NCI-H1417 (cell line): ENCODE results near the gene ZNF562.
"Not testable (repeated sequence)": the region's sequence is repeated elsewhere in the genome, so short reads cannot be mapped to it uniquely, and the experiment has no call there.

Source experiments
- DNase-seq, 3 experiments: peaks; one replicate each; lab custom pipeline; 2025; lab: John Stamatoyannopoulos, UW

The ZNF562 gene

DNA sequence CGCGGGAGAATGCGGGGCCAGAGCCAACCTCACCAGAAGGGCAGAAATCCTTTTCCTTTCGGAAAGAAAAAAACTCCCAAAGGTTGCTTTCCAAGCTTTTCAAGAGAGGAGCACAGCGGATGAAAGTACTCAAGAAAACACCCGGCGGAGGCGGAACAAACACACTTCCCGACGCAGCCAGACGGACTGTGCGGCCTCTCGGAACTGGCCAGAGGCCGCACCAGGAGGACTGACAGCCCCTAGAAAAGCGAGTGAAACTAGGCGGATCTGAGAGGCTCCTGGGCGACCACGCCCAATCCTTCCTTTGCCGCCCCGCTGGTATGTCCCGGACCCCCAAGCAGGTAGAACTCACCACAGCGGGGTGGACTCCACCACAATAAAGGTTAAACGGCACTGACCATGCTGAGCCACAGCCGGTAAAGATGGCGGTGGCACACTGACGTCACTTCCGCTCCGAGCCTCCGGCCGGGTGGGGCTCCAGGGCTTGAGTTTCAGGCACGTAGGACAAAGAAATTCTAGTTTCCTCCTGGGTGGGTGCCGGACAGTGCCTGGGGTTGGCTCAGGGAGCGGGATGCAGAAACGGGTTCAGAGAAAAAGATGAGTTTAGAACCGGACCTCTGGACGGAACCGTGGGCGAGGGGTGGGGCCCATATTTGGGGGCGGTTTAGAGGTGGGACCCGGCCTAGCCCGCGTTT, at the start of gene ZNF562:
Gene ZNF562 (minus strand): TSS at position 438 of the 695 bp plus-strand sequence. CDS start 14,356 bp downstream, outside the sequence.
- DNase-seq = peak; percentile 56 to 91 (median 89)

DNA sequence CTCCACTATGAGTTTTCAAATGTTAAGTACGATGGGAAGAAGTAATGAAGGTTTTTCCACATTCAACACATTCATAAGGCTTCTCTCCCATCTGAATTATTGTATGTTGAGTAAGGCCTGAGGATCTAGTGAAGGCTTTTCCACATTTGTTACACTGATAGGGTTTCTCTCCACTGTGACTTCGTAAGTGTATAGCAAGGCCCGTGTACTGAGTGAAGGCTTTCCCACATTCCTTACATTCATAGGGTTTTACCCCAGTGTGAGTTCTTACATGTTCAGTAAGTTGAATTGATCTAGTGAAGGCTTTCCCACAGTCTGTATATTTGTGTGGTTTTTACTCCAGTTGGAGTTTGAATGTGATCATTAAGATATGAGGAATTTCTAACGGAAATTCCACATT, 49.3 kb upstream of the ZNF562 start:
- no peak for DNase-seq

DNA sequence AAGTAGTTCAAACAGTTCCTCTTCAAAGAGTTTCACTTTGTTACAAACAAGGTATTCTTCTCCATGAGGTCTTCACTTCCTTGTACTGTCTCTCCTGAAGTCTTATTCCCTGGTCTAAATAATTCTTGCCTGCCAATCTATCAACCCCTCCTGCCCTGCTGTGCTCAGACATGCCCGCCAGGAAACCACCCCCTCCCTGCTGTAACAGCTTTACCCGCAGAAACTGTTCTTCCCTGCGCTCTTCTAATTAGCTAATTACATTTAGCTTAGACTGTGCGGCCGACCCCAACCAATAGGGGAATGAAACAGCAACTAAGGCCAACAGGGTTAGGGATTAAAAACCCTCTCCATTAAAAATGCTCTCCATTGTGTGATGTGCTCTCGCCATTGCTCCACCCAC, 47.0 kb upstream of the ZNF562 start:
- DNase-seq = peak in 1 of 3 experiments; percentile 52

DNA sequence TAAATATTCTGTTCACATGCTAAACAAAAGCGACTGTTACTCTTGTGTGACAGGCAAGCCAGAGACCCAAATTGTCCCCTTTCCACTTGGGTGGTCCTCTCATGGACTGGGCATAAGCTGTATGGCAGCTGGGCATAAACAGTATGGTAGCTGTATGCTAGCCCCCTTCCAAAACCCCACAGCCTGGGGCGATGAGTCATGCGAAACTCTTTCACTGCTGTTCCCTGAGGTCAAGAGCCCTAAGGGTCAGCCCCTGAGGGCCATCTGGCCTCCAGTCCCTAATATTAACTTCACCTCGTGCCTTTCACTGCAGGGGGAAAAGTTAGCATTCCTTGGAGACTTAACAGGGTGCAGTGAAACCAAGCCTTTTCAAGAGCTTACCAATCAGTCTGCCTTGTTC, 45.6 kb upstream of the ZNF562 start:
- no peak for DNase-seq

DNA sequence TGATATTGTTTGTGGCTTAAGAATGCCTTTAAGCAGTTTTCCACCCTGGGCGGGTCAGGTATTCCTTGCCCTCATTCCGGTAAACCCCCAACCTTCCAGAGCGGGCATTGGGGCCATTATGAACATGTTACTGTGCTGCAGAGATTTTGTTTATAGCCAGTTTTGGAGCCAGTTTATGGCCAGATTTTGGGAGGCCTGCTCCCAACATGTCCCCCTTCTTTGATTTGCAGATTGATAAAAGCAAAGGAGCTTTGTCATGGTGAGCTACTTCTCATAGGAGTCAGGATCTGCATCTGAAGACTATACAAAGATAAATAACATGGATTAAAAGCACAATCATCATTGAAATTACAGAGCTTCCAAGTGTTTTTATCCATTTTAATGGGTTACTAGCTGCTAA, 36.9 kb upstream of the ZNF562 start:
- DNase-seq = no peak

DNA sequence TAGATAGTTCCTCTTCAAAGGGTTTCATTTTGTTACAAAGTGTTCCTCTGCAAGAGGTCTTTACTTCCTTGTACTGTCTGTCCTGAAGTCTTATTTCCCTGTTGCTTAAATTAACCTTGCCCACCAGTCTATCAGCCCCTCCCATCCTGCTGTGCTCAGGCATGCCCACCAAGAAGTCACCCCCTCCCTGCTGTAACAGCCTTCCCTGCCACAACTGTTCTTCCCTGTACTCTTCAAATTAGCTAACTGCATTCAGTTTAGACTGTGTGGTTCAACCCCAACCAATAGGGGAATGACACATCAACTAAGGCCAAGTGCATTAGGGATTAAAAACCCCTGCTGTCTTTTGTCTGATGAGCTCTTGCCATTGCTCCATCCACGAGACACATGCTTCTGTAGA, 34.4 kb upstream of the ZNF562 start:
- no peak for DNase-seq

DNA sequence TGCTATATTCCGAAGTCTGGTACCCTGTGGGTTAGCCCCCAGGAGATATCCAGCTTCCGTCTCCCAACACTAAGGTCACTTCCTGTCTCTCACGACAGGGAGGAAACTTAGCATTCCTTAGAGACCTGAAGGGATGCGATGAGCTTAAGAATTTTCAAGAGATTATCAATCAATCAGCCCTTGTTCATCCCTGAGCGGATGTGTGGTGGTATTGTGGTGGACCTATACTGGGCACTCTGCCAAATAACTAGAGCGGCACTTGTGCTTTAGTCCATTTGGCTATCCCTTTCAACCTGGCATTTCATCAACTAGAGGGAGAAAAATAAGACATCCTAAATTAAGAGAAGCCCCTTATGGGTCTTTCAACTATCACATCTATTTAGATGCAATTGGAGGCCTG, 30.9 kb upstream of the ZNF562 start:
- no peak for DNase-seq

DNA sequence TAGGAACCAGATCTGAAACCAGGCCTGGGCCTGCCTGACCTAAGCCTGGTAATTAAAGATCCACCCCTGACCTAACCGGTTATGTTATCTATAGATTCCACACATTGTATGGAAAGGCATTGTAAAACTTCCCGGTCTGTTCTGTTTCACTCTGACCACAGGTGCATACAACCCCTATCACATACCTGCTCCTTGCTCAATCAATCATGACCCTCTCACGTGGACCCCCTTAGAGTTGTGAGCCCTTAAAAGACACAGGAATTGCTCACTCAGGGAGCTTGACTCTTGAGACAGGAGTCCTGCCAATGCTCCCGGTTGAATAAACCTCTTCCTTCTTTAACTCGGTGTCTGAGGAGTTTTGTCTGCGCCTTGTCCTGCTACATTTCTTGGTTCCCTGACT, 27.3 kb upstream of the ZNF562 start:
- no peak for DNase-seq

DNA sequence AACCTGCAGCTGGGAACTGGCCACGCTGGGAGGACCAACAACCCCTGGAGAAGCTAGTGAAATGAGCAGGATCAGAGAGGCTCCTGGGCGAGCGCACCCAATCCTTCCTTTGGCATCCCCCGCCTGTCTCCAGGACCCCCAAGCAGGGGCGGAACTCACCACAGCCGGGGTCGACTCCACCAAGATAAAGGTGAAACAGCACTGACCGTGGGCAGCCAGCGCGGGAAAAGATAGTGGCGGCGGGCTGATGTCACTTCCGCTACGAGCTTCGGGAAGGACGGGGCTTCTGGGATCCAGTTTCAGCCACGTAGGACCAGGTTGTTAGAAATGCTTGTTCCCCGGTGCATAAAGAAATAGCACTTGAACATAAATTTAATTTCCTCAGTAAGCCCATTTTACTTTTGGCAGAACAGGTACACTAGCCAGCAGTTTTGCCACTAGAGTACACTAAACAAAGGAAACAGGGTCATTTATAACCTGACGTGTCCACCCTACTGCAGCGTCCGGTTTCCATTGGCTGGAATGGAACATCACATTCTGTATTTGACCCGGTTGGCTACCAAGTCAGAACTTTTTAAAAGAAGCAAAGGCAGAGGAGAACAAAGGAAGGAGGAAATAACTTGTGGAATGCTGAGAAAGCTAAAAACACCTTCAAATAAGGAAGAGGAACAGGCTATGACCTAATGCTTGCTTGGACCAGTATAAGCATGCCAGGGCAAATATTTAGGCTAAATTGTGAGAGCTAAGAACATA, 25.5 kb upstream of the ZNF562 start:
- no peak for DNase-seq

DNA sequence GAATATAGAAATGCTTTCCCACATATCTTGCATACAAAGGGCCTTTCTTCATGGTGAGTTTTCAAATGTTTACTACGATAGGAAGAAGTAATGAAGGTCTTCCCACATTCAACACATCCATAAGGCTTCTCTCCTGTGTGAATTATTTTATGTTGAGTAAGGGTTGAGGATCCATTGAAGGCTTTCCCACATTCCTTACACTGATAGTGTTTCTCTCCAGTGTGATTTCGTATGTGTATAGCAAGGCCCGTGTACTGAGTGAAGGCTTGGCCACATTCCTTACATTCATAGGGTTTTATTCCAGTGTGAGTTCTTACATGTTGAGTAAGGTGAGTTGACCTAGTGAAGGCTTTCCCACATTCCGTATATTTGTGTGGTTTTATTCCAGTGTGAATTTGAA, 15.4 kb upstream of the ZNF562 start:
- not testable (repeated sequence) for DNase-seq

DNA sequence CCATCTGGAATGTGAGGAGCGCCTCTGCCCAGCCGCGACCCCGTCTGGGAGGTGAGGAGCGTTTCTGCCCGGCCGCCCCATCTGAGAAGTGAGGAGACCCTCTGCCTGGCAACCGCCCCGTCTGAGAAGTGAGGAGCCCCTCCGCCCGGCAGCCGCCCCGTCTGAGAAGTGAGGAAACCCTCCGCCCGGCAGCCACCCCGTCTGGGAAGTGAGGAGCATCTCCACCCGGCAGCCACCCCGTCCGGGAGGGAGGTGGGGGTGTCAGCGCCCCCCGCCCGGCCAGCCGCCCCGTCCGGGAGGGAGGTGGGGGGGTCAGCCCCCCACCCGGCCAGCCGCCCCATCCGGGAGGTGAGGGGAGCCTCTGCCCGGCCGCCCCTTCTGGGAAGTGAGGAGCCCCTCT, 5.1 kb upstream of the ZNF562 start:
- not testable (repeated sequence) for DNase-seq

DNA sequence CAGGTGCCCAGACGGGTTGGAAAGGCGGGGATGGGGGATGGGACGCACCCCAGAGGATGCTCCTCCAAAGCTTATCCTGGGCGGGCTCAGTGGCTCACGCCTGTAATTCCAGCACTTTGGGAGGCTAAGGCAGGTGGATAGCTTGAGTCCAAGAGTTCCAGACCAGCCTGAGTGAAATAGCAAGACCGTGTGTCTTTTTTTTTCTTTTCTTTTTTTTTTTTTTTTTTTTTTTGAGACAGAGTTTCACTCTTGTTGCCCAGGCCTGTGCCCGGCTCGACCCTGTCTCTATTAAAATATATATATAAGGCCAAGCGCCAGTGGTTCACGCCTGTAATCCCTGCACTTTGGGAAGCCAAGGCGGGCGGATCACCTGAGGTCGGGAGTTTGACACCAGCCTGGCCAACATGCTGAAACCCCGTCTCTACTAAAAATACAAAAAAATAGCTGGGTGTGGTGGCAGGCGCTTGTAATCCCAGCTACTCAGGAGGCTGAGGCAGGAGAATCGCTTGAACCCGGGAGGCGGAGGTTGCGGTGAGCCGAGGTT, 530 bp upstream of the ZNF562 start:
- DNase-seq = not testable (repeated sequence)

DNA sequence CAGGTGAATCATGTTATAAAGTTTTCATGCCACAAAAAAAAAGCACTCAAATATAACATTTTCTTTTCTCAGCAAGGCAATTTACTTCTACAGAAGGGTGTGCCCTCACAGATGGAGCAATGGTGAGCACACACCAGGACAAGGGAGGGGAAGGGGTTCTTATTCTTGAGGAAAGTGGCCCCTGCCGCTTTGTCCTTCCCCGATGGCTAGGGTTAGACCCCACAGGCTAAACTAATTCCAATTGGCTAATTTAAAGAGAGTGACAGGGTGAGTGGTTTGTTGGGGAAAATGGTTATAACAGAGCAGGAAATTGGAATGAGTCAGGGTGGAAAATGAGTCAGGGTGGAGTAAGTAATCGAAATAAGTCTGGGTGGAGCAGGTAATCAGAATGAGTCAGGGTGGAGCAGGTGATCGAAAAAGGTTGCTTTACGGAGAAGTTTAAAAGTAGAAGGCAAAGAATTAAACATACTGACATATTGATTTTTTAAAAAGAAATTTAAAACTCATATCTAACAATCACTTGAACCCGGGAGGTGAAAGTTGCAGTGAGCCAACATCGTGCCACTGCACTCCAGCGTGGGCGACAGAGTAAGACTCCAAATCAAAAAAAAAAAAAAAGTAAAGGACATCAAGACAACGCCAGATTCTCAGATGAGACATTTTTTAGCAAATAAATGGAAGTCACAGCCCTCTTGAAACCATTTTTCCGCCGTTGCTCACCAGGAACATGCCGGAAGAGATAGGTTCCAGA, 813 bp downstream of the ZNF562 start:
- no peak for DNase-seq

DNA sequence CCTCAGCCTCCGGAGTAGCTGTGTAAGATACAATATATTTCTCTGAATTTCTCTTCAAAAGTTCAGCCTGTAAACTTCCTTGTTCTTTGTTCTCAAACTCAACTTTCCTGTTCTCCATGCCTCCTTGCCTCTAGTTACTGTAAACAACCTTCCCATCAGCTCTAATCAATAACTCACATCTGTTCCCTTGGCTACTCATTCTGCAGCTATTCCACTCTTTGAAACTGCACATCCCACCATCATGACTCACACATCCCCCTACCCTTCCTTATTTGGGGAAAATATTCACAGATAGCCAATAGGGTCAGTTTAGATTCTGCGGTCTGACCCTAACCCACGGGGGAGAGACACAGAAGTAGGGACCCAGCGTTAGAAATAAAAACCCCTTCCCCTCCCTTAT, 2.0 kb downstream of the ZNF562 start:
- DNase-seq = no peak

DNA sequence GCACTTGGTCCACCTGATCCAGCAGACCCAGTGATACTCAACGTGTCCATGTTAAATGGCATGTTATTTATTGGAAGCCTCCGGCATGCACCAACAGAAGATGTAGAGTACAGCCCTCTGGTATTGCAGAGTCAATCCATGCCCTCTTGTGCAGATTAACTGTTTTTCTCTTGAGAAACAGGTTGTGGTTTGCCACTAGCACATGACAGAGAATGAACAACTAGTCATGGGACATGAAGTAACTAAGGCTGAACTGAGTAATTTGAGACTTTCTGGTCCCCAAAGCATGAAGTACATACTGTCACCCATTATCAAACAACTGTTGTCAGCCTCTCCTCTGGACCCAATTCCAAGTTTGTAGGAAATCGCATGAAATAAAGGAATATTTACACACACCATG, 3.2 kb downstream of the ZNF562 start:
- no peak for DNase-seq

DNA sequence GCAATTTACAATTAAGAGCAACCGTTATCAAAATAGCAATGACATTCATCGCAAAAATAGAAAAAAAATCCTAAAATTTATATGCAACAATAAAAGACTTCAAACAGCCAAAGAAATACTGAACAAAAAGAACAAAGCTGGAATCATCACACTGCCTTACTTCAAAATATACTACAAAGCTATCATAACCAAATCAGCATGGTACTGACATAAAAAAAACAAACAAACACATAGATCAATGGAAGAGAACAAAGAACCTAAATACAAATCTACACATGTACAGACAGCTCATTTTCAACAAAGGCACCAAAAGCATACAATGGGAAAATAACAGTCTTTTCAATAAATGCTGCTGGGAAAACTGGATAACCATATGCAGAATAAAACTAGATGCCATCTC, 6.4 kb downstream of the ZNF562 start:
- no peak for DNase-seq

DNA sequence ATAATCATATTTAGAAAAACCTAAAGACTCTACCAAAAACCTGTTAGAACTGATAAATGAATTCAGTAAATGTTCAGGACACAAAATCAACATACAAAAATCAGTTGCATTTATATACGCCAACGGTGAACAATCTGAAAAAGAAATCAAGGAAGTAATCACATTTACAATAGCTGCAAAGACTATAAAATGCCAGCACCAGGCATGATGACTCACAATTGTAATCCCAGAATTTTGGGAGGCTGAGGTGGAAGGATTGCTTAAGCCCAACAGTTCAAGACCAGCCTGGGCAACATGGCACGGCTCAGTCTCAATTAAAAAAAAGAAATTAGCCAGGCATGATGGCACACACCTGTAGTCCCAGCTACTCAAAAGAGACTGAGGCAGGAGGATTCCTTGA, 7.0 kb downstream of the ZNF562 start:
- DNase-seq = no peak

DNA sequence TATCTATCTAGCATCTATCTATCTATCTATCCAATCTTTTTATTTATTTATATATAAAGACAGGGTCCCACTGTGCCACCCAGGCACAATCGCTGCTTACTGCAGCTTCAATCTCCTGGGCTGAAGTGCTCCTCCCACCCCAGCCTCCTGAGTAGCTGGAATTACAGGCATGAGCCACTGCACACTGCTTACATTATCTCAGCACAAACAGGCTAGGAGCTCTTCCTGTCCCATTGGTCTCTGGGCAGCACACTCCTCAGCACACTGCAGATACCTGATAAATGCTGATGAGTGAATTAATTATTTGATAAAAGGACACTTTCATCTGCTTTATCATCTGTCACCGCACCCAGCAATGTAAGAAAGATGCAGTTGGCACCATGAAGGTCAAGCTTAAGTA, 16.1 kb downstream of the ZNF562 start:
- DNase-seq = no peak

DNA sequence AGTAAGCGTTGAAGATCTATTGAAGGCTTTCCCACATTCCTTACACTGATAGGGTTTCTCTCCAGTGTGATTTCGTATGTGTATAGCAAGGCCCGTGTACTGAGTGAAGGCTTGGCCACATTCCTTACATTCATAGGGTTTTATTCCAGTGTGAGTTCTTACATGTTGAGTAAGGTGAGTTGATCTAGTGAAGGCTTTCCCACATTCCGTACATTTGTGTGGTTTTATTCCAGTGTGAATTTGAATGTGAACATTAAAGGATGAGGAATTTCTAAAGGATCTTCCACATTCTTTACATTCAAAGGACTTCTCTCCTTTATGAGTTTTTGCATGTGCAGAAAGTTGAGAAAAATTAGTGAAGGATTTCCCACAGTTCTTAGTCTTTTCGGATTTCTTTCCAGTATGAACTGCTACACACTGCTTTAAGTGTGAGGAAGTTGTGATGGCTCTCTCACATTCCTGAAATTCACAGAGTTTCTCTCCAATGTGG, 21.8 kb downstream of the ZNF562 start:
- not testable (repeated sequence) for DNase-seq

DNA sequence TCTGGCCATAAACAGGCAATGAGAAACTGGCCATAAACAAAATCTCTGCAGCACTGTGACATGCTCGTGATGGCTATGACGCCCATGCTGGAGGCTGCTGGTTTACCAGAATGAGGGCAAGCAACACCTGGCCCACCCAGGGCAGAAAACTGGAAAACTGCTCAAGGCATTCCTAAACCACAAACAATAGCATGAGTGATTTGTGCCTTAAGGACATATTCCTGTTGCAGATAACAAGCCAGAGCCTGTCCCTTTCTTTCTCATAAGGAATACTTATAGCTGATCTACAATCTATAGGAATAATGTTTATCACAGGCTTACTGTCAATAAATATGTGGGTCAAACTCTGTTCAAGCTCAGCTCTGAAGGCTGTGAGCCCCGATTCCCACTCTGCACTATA, 23.4 kb downstream of the ZNF562 start:
- DNase-seq = not testable (repeated sequence)

DNA sequence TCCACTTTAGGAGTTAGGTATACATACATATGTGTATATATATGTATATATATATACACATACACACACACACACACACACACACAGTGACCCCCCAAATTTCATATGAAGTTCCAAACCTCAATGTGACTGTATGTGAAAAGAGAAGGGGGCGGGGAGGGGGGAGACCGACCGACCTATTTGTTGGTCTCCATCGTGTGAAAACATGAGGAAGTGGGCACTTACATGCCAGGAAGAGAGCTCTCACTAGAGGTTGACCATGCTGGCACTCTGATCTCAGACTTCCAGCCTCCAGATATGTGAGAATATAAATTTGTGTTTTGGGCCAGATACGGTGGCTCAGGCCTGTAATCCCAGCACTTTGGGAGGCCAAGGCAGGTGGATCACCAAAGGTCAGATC, 24.6 kb downstream of the ZNF562 start:
- DNase-seq = no peak

DNA sequence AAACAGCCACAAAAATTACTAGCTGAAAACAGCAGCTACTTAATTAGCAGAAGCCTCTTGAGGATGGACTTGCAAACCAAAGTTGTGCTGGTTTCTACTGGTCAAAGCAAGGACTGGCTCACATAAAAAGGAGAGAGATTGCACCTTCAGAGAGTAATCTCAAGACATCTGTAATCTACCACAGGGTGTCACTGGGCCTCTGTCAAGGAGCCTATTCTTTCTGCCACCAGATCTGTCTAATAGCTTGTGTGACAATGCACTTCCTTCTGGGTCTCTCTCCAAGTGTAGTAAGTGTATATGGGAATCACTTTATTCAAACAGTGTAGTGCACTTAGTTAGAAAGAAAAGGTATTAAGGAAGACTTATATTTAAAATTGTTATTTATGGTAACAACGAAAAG, 29.4 kb downstream of the ZNF562 start:
- DNase-seq = peak in 1 of 3 experiments; percentile 5
